ENCODE results near the gene MAML3. TPM values are rescaled to one million over a fixed set of nuclear protein-coding genes. Genes with fewer than 3 reads are reported as not detected.

The MAML3 gene
- total RNA-seq, 6 donors from 2014 or later: 9.6 to 31.4 (median 14.5) TPM

DNA sequence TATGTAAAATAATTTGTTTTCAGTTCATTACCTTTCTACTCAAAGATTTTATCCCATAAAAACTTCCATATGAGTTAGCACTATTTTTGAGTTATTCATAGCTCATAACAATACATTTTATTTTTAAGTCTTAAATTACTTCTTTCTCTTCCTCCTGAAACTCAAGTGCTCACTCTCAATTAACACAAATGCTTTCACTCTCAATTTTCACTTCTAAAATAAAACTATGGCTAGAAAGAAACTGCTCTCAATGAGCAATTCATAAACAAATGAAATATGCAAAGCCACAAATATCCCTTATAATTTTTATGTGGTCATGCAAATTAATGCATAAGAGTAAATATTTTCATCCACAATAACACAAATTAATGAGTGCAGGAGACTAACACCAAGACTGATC lies 38.8 kb downstream of the MAML3 start:
- Histone ChIP-seq H3K36me3 (no peaks in the 10 kb centered on the region), H3K4me1 (peaks cover 0 to 9% (median 0%) of the 10 kb centered on the region in 4 donors), H3K9me3 (no peaks in the 10 kb centered on the region), H3K27ac (no peak overlapping the region), H3K27me3 (no peaks in the 10 kb centered on the region), H3K4me3 (no peak overlapping the region)
- TF ChIP-seq POLR2AphosphoS5 (IDR thresholded peaks at IDR 0.05) (no peak), POLR2A (IDR thresholded peaks at IDR 0.05) (no peak), EP300 (IDR thresholded peaks at IDR 0.05) (no peak)
- TF ChIP-seq, protein P1, sequence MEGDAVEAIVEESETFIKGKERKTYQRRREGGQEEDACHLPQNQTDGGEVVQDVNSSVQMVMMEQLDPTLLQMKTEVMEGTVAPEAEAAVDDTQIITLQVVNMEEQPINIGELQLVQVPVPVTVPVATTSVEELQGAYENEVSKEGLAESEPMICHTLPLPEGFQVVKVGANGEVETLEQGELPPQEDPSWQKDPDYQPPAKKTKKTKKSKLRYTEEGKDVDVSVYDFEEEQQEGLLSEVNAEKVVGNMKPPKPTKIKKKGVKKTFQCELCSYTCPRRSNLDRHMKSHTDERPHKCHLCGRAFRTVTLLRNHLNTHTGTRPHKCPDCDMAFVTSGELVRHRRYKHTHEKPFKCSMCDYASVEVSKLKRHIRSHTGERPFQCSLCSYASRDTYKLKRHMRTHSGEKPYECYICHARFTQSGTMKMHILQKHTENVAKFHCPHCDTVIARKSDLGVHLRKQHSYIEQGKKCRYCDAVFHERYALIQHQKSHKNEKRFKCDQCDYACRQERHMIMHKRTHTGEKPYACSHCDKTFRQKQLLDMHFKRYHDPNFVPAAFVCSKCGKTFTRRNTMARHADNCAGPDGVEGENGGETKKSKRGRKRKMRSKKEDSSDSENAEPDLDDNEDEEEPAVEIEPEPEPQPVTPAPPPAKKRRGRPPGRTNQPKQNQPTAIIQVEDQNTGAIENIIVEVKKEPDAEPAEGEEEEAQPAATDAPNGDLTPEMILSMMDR (IDR thresholded peaks at IDR 0.05): no peak
- ATAC-seq (ENCODE audit: low FRiP score in 2 of 2): no peak
- DNase-seq: no peak

DNA sequence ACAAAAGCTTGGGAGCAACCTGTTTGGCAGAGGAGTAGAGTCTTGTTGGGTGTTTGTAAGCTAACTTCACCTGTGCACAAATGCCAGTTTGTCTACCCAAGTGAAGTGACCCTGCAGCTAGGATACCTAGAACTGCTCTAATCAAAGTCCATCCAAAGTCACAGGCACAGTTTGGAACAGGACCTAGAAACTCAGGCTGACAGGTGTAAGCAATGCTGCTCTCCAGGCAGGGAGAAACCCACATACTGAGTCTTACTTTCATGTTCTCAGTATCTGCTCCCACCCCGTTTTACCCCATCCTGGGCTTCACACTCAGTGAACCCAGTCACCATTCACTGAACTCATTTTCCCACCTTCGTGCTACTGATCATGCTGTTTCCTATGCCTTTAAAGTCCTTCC lies 40.3 kb downstream of the MAML3 start:
- TF ChIP-seq POLR2AphosphoS5 (IDR thresholded peaks at IDR 0.05) (no peak), EP300 (IDR thresholded peaks at IDR 0.05) (no peak)
- WGBS, 2 donors: 87 to 91% methylated on average over 2 of the region's 2 CpGs
- no peak for ATAC-seq (ENCODE audit: low FRiP score in 2 of 2)

DNA sequence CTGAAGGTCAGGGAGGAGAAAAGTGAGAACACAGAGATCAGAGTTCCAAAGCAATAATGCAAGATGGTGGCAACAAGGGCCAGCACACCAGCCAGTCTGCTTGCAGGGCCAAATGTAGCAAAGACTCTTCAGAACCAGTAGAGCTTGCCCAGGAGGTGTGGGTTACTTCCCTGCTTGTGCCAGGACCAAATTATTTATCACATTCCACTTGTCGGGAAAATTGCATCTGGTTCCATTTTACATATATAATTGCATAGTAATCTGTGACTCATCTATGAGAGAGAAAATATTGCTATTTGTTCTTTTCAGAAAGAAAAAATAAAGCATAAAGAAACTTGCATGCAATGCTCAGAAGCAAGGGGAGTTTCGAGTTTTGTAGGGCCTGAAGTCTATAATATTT lies 41.4 kb downstream of the MAML3 start:
- WGBS, 2 donors: 82 to 90% methylated on average over 2 of the region's 2 CpGs
- Histone ChIP-seq H3K4me3 (no peak overlapping the region), H3K9me3 (no peaks in the 10 kb centered on the region), H3K27ac (no peak overlapping the region), H3K27me3 (no peaks in the 10 kb centered on the region), H3K36me3 (no peaks in the 10 kb centered on the region), H3K4me1 (peaks cover 0 to 9% (median 0%) of the 10 kb centered on the region in 4 donors)
- DNase-seq: no peak
- TF ChIP-seq POLR2AphosphoS5 (IDR thresholded peaks at IDR 0.05) (no peak), POLR2A (IDR thresholded peaks at IDR 0.05) (no peak), EP300 (IDR thresholded peaks at IDR 0.05) (no peak)
- TF ChIP-seq, protein P1 (IDR thresholded peaks at IDR 0.05): no peak
- no peak for ATAC-seq (ENCODE audit: low FRiP score in 2 of 2)

More for the DNA sequence above, 40.3 kb downstream of the MAML3 start:
- DNase-seq: no peak
- H3K27me3 ChIP-seq: no peaks in the 10 kb centered on the region
- no peaks in the 10 kb centered on the region for H3K9me3 ChIP-seq
- H3K27ac ChIP-seq: no peak overlapping the region
- no peak overlapping the region for H3K4me3 ChIP-seq
- H3K4me1 ChIP-seq: peaks cover 0 to 9% (median 0%) of the 10 kb centered on the region in 4 donors
- H3K36me3 ChIP-seq: no peaks in the 10 kb centered on the region

DNA sequence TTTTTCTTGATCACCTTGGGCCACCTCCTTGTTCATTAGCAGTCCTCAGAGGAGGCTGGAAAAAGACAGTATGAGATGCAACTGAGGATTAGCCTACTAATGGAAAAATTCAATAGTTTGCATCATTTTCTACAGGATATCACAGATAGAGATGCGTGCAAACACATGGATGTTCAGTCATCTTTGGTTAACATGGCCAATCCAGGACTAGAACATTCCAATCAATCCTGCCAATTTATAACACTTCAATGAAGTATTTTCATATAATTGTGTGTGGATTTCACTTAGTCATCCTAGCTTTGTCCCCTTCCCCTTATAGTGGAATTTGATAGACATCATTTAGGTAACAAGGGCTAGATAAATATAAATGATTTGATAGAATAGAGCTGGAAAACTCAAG lies 42.7 kb downstream of the MAML3 start:
- Histone ChIP-seq H3K9me3 (no peaks in the 10 kb centered on the region), H3K4me3 (no peak overlapping the region), H3K27ac (no peak overlapping the region), H3K4me1 (peaks cover 0 to 5% (median 1%) of the 10 kb centered on the region in 4 donors), H3K36me3 (no peaks in the 10 kb centered on the region), H3K27me3 (no peaks in the 10 kb centered on the region)
- 100% methylated on average over 1 of the region's 1 CpG for WGBS, 2 donors
- TF ChIP-seq, protein P1 (IDR thresholded peaks at IDR 0.05): no peak
- no peak for TF ChIP-seq POLR2AphosphoS5 (IDR thresholded peaks at IDR 0.05)
- TF ChIP-seq EP300 (IDR thresholded peaks at IDR 0.05): no peak
- no peak for TF ChIP-seq POLR2A (IDR thresholded peaks at IDR 0.05)
- ATAC-seq (ENCODE audit: low FRiP score in 2 of 2) (no peak), DNase-seq (no peak)

DNA sequence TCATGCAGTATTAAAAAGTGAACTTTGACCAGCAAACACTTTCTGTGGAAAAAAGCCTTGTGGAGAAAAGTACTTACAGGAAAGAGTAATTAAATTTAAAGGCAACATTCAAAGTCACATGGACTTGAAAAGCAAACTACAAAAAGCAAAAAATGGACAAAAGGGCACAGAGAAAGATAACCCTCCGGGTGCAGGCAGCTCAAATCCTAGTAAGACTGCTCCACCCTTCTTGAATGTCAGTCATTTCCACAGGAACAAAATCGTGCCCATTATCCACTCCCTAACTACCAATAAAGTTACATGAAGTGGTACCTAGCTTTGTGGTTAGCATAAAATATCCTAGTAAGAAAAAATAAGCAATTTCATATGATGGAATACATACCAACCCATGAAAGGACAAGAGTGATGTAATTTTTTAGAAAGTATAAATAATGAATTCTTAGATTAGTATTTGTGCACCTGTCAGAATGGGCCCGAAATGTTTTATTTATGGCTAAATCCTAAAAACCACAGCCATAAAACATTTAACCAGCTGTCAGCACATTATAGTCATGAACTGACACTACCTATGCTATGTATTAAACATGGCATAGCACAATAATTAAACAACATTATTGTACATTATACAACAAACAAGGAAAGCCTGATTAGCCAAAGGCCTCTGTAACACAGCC lies 43.3 kb downstream of the MAML3 start:
- DNase-seq: no peak
- TF ChIP-seq, protein P1 (IDR thresholded peaks at IDR 0.05): no peak
- TF ChIP-seq EP300 (IDR thresholded peaks at IDR 0.05): no peak
- TF ChIP-seq POLR2A (IDR thresholded peaks at IDR 0.05): no peak
- no peak for TF ChIP-seq POLR2AphosphoS5 (IDR thresholded peaks at IDR 0.05)
- Histone ChIP-seq H3K4me3 (no peak overlapping the region), H3K36me3 (no peaks in the 10 kb centered on the region), H3K27ac (no peak overlapping the region), H3K4me1 (peaks cover 0 to 9% (median 1%) of the 10 kb centered on the region in 4 donors), H3K27me3 (no peaks in the 10 kb centered on the region), H3K9me3 (no peaks in the 10 kb centered on the region)
- 79 to 82% methylated on average over 3 of the region's 3 CpGs for WGBS, 2 donors
- no peak for ATAC-seq (ENCODE audit: low FRiP score in 2 of 2)

Measured in upper lobe of left lung (tissue), 6 donors.